Prostate gland (tissue), 2 donors: ENCODE measurements around the gene M1AP.

Source experiments
- POLR2A ChIP-seq: fragments of 450-650 bp; IDR thresholded peaks from one replicate; pipeline ENCODE4 v1.6.1; 2016; ENCODE audit warnings: antibody characterized with exemption, mild to moderate bottlenecking
- POLR2AphosphoS5 ChIP-seq: sonication (generic); formaldehyde crosslinking; IDR thresholded peaks from one replicate; pipeline ENCODE4 v1.6.1; 2017; ENCODE audit warnings: antibody characterized with exemption
- TF ChIP-seq, protein P1 (sequence below), 4 experiments: fragments of 200-600 bp in 2 of 4; fragments of 450-650 bp in 2 of 4; sonication (generic) in 2 of 4; IDR thresholded peaks; 1 replicate in 3 of 4; 2 replicates in 1 of 4; pipeline ENCODE4 v1.5.1; 2016 to 2019; ENCODE audit warnings: antibody characterized with exemption in 4 of 4, mild to moderate bottlenecking in 2 of 4, moderate library complexity in 2 of 4

DNA sequence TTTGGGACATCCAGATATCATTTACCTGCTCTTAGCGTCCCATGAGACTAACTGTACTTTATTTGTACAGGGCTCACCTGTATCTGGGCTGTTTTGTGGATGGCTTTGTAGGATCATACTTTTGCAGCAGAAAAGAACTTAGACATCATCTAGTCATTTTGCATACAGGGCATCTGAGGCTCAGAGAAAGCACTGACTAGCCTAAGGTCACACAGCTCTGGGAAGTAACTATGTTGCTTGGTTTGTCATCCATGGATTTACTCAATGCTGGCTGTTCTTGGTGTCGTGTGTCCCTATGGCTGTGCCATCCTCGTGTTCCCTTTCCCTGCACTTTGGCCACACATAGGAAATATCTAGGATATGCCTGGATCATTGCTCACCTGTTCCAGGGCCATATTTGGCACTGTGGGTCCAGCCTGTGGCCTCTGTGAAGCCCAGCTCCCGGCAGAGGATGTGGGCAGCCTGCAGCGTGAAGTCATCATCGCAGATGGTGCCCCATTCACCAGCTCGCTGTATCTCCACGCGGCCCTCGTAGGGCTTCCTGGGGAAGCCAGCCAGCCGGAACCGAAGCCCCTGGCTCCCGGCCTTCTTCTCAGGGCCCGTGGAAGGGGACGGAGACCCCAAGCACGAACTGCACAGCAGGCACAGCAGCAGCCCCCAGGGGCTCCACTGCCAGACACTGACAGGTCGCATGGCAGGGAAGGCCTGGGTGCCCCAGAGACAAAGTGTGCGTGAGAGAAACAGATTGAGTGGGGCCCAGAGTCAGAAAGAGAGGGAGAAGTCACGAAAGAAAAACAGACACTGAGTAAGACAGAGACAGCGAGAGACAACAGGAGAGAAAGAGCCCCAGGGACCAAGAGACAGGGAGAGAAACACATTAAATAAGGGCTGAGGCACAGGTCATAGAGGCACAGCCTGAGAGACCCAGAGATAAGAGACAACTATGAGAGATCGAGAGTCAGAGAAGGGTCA is 95.9 kb downstream of the M1AP start:
- TF ChIP-seq, protein P1, sequence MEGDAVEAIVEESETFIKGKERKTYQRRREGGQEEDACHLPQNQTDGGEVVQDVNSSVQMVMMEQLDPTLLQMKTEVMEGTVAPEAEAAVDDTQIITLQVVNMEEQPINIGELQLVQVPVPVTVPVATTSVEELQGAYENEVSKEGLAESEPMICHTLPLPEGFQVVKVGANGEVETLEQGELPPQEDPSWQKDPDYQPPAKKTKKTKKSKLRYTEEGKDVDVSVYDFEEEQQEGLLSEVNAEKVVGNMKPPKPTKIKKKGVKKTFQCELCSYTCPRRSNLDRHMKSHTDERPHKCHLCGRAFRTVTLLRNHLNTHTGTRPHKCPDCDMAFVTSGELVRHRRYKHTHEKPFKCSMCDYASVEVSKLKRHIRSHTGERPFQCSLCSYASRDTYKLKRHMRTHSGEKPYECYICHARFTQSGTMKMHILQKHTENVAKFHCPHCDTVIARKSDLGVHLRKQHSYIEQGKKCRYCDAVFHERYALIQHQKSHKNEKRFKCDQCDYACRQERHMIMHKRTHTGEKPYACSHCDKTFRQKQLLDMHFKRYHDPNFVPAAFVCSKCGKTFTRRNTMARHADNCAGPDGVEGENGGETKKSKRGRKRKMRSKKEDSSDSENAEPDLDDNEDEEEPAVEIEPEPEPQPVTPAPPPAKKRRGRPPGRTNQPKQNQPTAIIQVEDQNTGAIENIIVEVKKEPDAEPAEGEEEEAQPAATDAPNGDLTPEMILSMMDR (IDR thresholded peaks at IDR 0.05), result no peak
- no peak for TF ChIP-seq POLR2A
- TF ChIP-seq POLR2AphosphoS5, result no peak
